Activated T-helper 2 cell treated with anti-CD3 and anti-CD28 coated beads, Interferon-gamma antibody, Interleukin-2, Interleukin-4, amounts not matched to agents 10 μg/mL and 5 μg/mL and 100 μg/mL, durations not matched to agents 14 hours and 24 hours and 36 hours (primary cell): ENCODE measurements around the gene TVP23A. TPM values are rescaled to one million over a fixed set of nuclear protein-coding genes. Genes with fewer than 3 reads are reported as not detected.
"Not testable (repeated sequence)": the region's sequence is repeated elsewhere in the genome, so short reads cannot be mapped to it uniquely, and the experiment has no call there.

ENCODE experiments used
- DNase-seq: peaks from one replicate; pipeline ENCODE4 v3.0.0; 2021; ENCODE audit warnings: low spot score
- H3K27ac Mint-ChIP-seq: one replicate; pipeline ENCODE4 v1.8.0; 2021; ENCODE audit warnings: mixed read lengths
- H3K27me3 Mint-ChIP-seq: one replicate; pipeline ENCODE4 v1.8.0; 2021; ENCODE audit warnings: low read depth, mixed read lengths
- H3K36me3 Mint-ChIP-seq: one replicate; pipeline ENCODE4 v1.8.0; 2021; ENCODE audit warnings: low read depth, mixed read lengths
- H3K4me1 Mint-ChIP-seq: one replicate; pipeline ENCODE4 v1.8.0; 2021; ENCODE audit warnings: low read depth, mixed read lengths
- H3K4me3 Mint-ChIP-seq: one replicate; pipeline ENCODE4 v1.8.0; 2021; ENCODE audit warnings: low read depth, mild to moderate bottlenecking, moderate library complexity, mixed read lengths
- H3K9me3 Mint-ChIP-seq: one replicate; pipeline ENCODE4 v1.8.0; 2021; ENCODE audit warnings: mixed read lengths
- intact Hi-C: fragments of 100-400 bp; cut with micrococcal nuclease; formaldehyde crosslinking; loops from one replicate; pipeline ENCODE4 v1.15.1; 2023
- total RNA-seq: library from RNA; stranded (reverse); gene quantifications from 2 replicates; pipeline ENCODE4 v1.2.3, GENCODE V29; 2022

The TVP23A gene
- total RNA-seq, 1 donor from 2014 or later, result 0.05 TPM

GRCh38 chr16:10751291-10751697, 67.3 kb downstream of the TVP23A start:
- intact Hi-C loops, result no loop called here
- peaks cover 58% of the 10 kb centered on the region for H3K36me3 Mint-ChIP-seq
- no peak overlapping the region for H3K4me3 Mint-ChIP-seq
- peaks cover 28% of the 10 kb centered on the region for H3K4me1 Mint-ChIP-seq
- H3K27ac Mint-ChIP-seq, result peak overlapping the region; percentile 13
- no peak for DNase-seq
- H3K9me3 Mint-ChIP-seq, result no peaks in the 10 kb centered on the region
- no peaks in the 10 kb centered on the region for H3K27me3 Mint-ChIP-seq

GRCh38 chr16:10750793-10751192, 67.8 kb downstream of the TVP23A start:
- Mint-ChIP-seq H3K4me1 (peaks cover 29% of the 10 kb centered on the region), H3K27me3 (no peaks in the 10 kb centered on the region), H3K4me3 (no peak overlapping the region), H3K9me3 (no peaks in the 10 kb centered on the region), H3K36me3 (peaks cover 61% of the 10 kb centered on the region), H3K27ac (no peak overlapping the region)
- intact Hi-C loops, result no loop called here
- no peak for DNase-seq

GRCh38 chr16:10745841-10746240, 72.8 kb downstream of the TVP23A start:
- Mint-ChIP-seq H3K4me3 (peak overlapping the region; percentile 26), H3K27me3 (no peaks in the 10 kb centered on the region), H3K9me3 (no peaks in the 10 kb centered on the region), H3K4me1 (peaks cover 36% of the 10 kb centered on the region), H3K27ac (peak overlapping the region; percentile 0), H3K36me3 (peaks cover 41% of the 10 kb centered on the region)
- no peak for DNase-seq
- intact Hi-C loops, result loop anchor here (2.0 kb wide), 2 partner anchors 131 to 173 kb away; partner anchors contain the start of gene CIITA

GRCh38 chr16:10744370-10745030, 74.1 kb downstream of the TVP23A start:
- Mint-ChIP-seq H3K36me3 (peaks cover 38% of the 10 kb centered on the region), H3K9me3 (no peaks in the 10 kb centered on the region), H3K27ac (peak overlapping the region; percentile 96), H3K4me1 (peaks cover 45% of the 10 kb centered on the region), H3K4me3 (peak overlapping the region; percentile 88), H3K27me3 (no peaks in the 10 kb centered on the region)
- DNase-seq, result no peak
- intact Hi-C loops, result loop anchor here (2.0 to 5.0 kb wide), 3 partner anchors 132 to 357 kb away; partner anchors contain the start of genes ATF7IP2 and CIITA

GRCh38 chr16:10743610-10744369, 74.8 kb downstream of the TVP23A start, which contains the start of gene NUBP1:
Gene NUBP1, plus strand, starts transcription at chr16:10743842. Its CDS starts 22 bp downstream, at chr16:10743864.
- peaks cover 44% of the 10 kb centered on the region for H3K4me1 Mint-ChIP-seq
- peak within 1 kb of the TSS; percentile 88 for H3K4me3 Mint-ChIP-seq
- no peaks in the 10 kb centered on the region for H3K27me3 Mint-ChIP-seq
- peak within 1 kb of the TSS; percentile 96 for H3K27ac Mint-ChIP-seq
- intact Hi-C loops, result loop anchor here (2.0 to 5.0 kb wide), 4 partner anchors 133 to 356 kb away; partner anchors contain the start of genes ATF7IP2, CIITA and CLEC16A
- H3K36me3 Mint-ChIP-seq, result peaks cover 31% of the 10 kb centered on the region
- H3K9me3 Mint-ChIP-seq, result no peaks in the 10 kb centered on the region
- DNase-seq, result peak; percentile 96

- Mint-ChIP-seq H3K4me1 (peaks cover 49% of the 10 kb centered on the region), H3K4me3 (peak overlapping the region; percentile 88), H3K27me3 (no peaks in the 10 kb centered on the region), H3K36me3 (peaks cover 27% of the 10 kb centered on the region), H3K9me3 (no peaks in the 10 kb centered on the region), H3K27ac (peak overlapping the region; percentile 96)
- intact Hi-C loops, result loop anchor here (2.0 to 5.0 kb wide), 2 partner anchors 202 to 356 kb away; partner anchors contain the start of genes ATF7IP2 and CLEC16A
- no peak for DNase-seq
Observed at GRCh38 chr16:10743227-10743609, 75.4 kb downstream of the TVP23A start.

- Mint-ChIP-seq H3K27me3 (no peaks in the 10 kb centered on the region), H3K9me3 (no peaks in the 10 kb centered on the region), H3K4me1 (peaks cover 54% of the 10 kb centered on the region), H3K4me3 (no peak overlapping the region), H3K27ac (no peak overlapping the region), H3K36me3 (peaks cover 16% of the 10 kb centered on the region)
- intact Hi-C loops, result loop anchor here (2.0 to 5.0 kb wide), 2 partner anchors 203 to 355 kb away; partner anchors contain the start of genes ATF7IP2 and CLEC16A
- DNase-seq, result no peak
Observed at GRCh38 chr16:10741844-10742243, 76.8 kb downstream of the TVP23A start.

GRCh38 chr16:10741249-10741648, 77.3 kb downstream of the TVP23A start:
- DNase-seq, H3K9me3 Mint-ChIP-seq, H3K27me3 Mint-ChIP-seq, H3K27ac Mint-ChIP-seq, H3K4me3 Mint-ChIP-seq: not testable (repeated sequence)
- peaks cover 52% of the 10 kb centered on the region for H3K4me1 Mint-ChIP-seq
- peaks cover 14% of the 10 kb centered on the region for H3K36me3 Mint-ChIP-seq
- intact Hi-C loops, result loop anchor here (5.0 kb wide), 1 partner anchor 354 kb away; the partner anchor contains the start of gene ATF7IP2

- no peak for DNase-seq
- Mint-ChIP-seq H3K27me3 (no peaks in the 10 kb centered on the region), H3K36me3 (peaks cover 10% of the 10 kb centered on the region), H3K4me3 (no peak overlapping the region), H3K9me3 (no peaks in the 10 kb centered on the region), H3K27ac (no peak overlapping the region), H3K4me1 (peaks cover 51% of the 10 kb centered on the region)
- intact Hi-C loops, result loop anchor here (5.0 kb wide), 1 partner anchor 354 kb away; the partner anchor contains the start of gene ATF7IP2
Observed at GRCh38 chr16:10740845-10741208, 77.8 kb downstream of the TVP23A start.

- no peak overlapping the region for H3K27ac Mint-ChIP-seq
- H3K36me3 Mint-ChIP-seq, result peaks cover 5% of the 10 kb centered on the region
- H3K4me3 Mint-ChIP-seq, result no peak overlapping the region
- intact Hi-C loops, result loop anchor here (5.0 kb wide), 3 partner anchors 38 to 423 kb away; partner anchors contain the start of gene ATF7IP2
- H3K27me3 Mint-ChIP-seq, result no peaks in the 10 kb centered on the region
- H3K9me3 Mint-ChIP-seq, result no peaks in the 10 kb centered on the region
- H3K4me1 Mint-ChIP-seq, result peaks cover 46% of the 10 kb centered on the region
- DNase-seq, result no peak
Observed at GRCh38 chr16:10740000-10740844, 78.4 kb downstream of the TVP23A start.

- no peak overlapping the region for H3K4me3 Mint-ChIP-seq
- intact Hi-C loops, result loop anchor here (5.0 kb wide), 2 partner anchors 36 to 421 kb away; no protein-coding TSS in a partner anchor
- H3K4me1 Mint-ChIP-seq, result peaks cover 39% of the 10 kb centered on the region
- H3K27me3 Mint-ChIP-seq, result no peaks in the 10 kb centered on the region
- DNase-seq, result peak; percentile 61
- no peaks in the 10 kb centered on the region for H3K36me3 Mint-ChIP-seq
- H3K27ac Mint-ChIP-seq, result peak overlapping the region; percentile 65
- no peaks in the 10 kb centered on the region for H3K9me3 Mint-ChIP-seq
Observed at GRCh38 chr16:10738231-10739077, 80.1 kb downstream of the TVP23A start.
